Cardiac muscle cell (in vitro differentiated cells and primary cell): ENCODE data around the gene PHC2. TPM values are rescaled to one million over a fixed set of nuclear protein-coding genes. Genes with fewer than 3 reads are reported as not detected.
A peak's percentile ranks its signal among the peaks of the same experiment; 100 is the strongest.

Source experiments
- DNase-seq, 2 donors: peaks; one replicate each; pipeline versions ENCODE4 v3.0.0 to v3.0.0-alpha.2; 2010 to 2017; ENCODE audit warnings: low read depth in 1 of 2, low spot score in 1 of 2
- H3K27ac ChIP-seq: fragments of 200-600 bp; sonication (generic); 2 replicates; pipeline ENCODE4 v1.5.1; 2016
- H3K27me3 ChIP-seq: fragments of 200-600 bp; sonication (generic); 2 replicates; pipeline ENCODE4 v1.6.0; 2016; ENCODE audit warnings: control low read depth
- H3K36me3 ChIP-seq: fragments of 200-600 bp; sonication (generic); 2 replicates; pipeline ENCODE4 v1.5.1; 2016; ENCODE audit warnings: control low read depth
- H3K4me1 ChIP-seq: fragments of 200-600 bp; sonication (generic); 2 replicates; pipeline ENCODE4 v1.8.1; 2017; ENCODE audit warnings: low read depth, mild to moderate bottlenecking, mixed run types
- H3K4me3 ChIP-seq: fragments of 200-600 bp; sonication (generic); 2 replicates; pipeline ENCODE4 v1.5.1; 2016; ENCODE audit warnings: mild to moderate bottlenecking
- H3K9me3 ChIP-seq: fragments of 200-600 bp; sonication (generic); 2 replicates; pipeline ENCODE4 v1.5.1; 2017; ENCODE audit warnings: low read depth, mild to moderate bottlenecking, control low read depth
- polyA plus RNA-seq: library from polyadenylated mRNA; unstranded; fragments of >200 nt; fragmentation: Nextera tagmentation; extraction: Ambion mirVana; gene quantifications from 2 replicates; pipeline ENCODE4 v1.2.1, GENCODE V29; 2016
- total RNA-seq: library from RNA; depleted of rRNA; stranded (reverse); fragments of >200 nt; gene quantifications from 2 replicates; pipeline ENCODE4 v1.2.3, GENCODE V29; 2016
- TF ChIP-seq, protein P1 (sequence below): IDR thresholded peaks from 2 replicates; pipeline ENCODE4 v1.5.1; 2012; ENCODE audit warnings: low read depth, mild to moderate bottlenecking, low read length

PHC2 gene
- total and polyA plus RNA-seq, 2 experiments from 2014 or later: 81.8 to 86.0 TPM

DNA sequence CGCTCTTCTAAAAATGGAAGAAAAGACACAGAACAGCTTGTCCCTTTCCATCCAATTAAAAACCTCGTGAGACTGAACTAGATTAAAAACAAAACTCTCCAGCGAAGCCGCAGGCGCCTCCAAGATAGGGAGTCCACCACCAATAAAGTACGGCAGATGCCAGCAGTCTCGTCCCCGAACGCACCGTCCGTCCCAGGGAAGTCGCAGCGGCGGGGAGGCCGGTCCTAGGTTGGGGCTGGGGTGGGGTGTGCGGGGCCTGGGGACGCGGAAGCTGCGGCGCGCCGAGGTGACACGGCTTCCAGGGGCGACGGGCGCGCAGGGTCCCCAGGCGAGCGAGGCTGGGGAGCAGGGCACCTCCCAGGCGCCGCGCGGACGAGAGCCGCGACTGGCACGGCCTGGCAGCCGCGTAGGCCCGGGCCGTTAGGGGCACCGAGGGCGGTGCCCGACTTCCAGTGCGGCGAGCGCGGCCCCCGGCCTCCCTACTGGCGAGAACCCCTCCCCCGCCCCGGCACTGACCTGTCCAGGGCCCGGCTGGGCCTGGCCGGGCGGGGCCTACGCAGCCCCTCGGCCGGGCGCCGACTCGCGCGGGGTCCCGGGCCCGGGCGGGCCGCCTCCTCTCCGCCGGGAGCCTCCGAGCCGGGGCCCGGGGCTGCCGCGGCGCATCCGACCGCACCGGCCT, 81.7 kb downstream of the PHC2 start:
- peak; percentile 61 to 79 for DNase-seq
- Histone ChIP-seq H3K4me3 (peak overlapping the region; percentile 98), H3K36me3 (no peaks in the 10 kb centered on the region), H3K27ac (peak overlapping the region; percentile 94), H3K9me3 (no peaks in the 10 kb centered on the region), H3K27me3 (no peaks in the 10 kb centered on the region), H3K4me1 (peaks cover 26% of the 10 kb centered on the region)
- TF ChIP-seq, protein P1, sequence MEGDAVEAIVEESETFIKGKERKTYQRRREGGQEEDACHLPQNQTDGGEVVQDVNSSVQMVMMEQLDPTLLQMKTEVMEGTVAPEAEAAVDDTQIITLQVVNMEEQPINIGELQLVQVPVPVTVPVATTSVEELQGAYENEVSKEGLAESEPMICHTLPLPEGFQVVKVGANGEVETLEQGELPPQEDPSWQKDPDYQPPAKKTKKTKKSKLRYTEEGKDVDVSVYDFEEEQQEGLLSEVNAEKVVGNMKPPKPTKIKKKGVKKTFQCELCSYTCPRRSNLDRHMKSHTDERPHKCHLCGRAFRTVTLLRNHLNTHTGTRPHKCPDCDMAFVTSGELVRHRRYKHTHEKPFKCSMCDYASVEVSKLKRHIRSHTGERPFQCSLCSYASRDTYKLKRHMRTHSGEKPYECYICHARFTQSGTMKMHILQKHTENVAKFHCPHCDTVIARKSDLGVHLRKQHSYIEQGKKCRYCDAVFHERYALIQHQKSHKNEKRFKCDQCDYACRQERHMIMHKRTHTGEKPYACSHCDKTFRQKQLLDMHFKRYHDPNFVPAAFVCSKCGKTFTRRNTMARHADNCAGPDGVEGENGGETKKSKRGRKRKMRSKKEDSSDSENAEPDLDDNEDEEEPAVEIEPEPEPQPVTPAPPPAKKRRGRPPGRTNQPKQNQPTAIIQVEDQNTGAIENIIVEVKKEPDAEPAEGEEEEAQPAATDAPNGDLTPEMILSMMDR: no peak

DNA sequence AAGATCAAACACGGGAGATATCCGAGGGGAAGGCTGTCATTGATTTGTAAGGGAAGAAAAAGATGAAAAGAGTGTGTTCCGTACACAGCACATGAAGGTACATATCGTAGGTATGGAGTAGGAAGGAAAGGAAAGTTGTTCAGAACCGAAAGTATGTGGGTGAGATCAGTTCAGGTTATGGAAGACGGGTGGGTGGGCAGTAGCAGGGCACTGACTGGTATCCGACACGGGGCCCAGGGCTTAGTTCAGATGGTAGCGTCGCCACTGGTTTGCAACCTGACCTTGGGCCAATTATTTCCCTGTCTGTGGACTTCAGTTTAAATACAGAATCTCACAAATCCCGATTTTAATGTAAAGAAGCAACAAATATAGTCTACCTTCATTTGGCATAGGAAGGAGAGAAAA, 82.2 kb downstream of the PHC2 start:
- no peaks in the 10 kb centered on the region for H3K27me3 ChIP-seq
- peak overlapping the region; percentile 94 for H3K27ac ChIP-seq
- no peaks in the 10 kb centered on the region for H3K9me3 ChIP-seq
- TF ChIP-seq, protein P1: no peak
- peak in 1 of 2 donors; percentile 43 for DNase-seq
- H3K4me1 ChIP-seq: peaks cover 32% of the 10 kb centered on the region
- peak overlapping the region; percentile 98 for H3K4me3 ChIP-seq
- H3K36me3 ChIP-seq: no peaks in the 10 kb centered on the region

GRCh38 chr1:33348194-33348593, 82.7 kb downstream of the PHC2 start:
- no peaks in the 10 kb centered on the region for H3K27me3 ChIP-seq
- TF ChIP-seq, protein P1: no peak
- H3K27ac ChIP-seq: no peak overlapping the region
- DNase-seq: peak in 1 of 2 donors; percentile 55
- H3K9me3 ChIP-seq: no peaks in the 10 kb centered on the region
- no peaks in the 10 kb centered on the region for H3K36me3 ChIP-seq
- peaks cover 36% of the 10 kb centered on the region for H3K4me1 ChIP-seq
- H3K4me3 ChIP-seq: peak overlapping the region; percentile 98

DNA sequence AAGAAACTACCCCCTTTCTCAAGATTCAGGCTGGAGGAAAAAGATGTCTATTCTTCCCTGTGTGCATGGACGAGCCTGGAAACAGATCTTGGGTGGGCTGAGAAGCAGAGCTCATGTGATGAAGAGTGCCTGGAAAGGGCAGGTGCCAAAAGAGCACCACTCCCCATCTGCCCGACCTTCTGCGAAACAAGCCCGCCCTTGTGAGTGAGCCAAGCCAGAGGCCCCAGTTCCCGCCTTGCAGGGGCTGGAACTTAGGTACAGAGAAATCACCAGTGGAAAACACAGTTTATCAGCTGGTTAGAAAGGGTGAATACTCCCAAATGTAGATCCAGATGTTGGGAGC, 83.3 kb downstream of the PHC2 start:
- peak in 1 of 2 donors; percentile 78 for DNase-seq
- Histone ChIP-seq H3K4me3 (peak overlapping the region; percentile 98), H3K9me3 (no peaks in the 10 kb centered on the region), H3K27ac (no peak overlapping the region), H3K27me3 (no peaks in the 10 kb centered on the region), H3K36me3 (no peaks in the 10 kb centered on the region), H3K4me1 (peaks cover 40% of the 10 kb centered on the region)
- TF ChIP-seq, protein P1: no peak

GRCh38 chr1:33346927-33347649, 83.8 kb downstream of the PHC2 start:
- H3K36me3 ChIP-seq: no peaks in the 10 kb centered on the region
- H3K27ac ChIP-seq: no peak overlapping the region
- TF ChIP-seq, protein P1: no peak
- no peaks in the 10 kb centered on the region for H3K9me3 ChIP-seq
- H3K27me3 ChIP-seq: no peaks in the 10 kb centered on the region
- H3K4me3 ChIP-seq: no peak overlapping the region
- H3K4me1 ChIP-seq: peaks cover 45% of the 10 kb centered on the region
- peak in 1 of 2 donors; percentile 96 for DNase-seq
